ENCODE results near the gene IGF1.

The IGF1 gene

GRCh38 chr12:102514696-102515095 lies 34.3 kb upstream of the IGF1 start:
- TF ChIP-seq CTCF (IDR thresholded peaks at IDR 0.05; ENCODE audit: low read depth, low read length, poor library complexity, severe bottlenecking) (no peak), EZH2phosphoT487 (IDR thresholded peaks at IDR 0.05; ENCODE audit: borderline replicate concordance, low read length) (no peak)
- Histone ChIP-seq H3K4me2 (ENCODE audit: low read length) (no peak overlapping the region), H3K4me3 (ENCODE audit: low read length) (no peak overlapping the region), H3K9me2 (replicated peaks; ENCODE audit: control insufficient read depth, low read length) (no peaks in the 10 kb centered on the region; the same call in 1 of the 2 replicates), H3F3A (ENCODE audit: control insufficient read depth, insufficient read depth) (no peaks in the 10 kb centered on the region), H3K79me2 (ENCODE audit: control insufficient read depth, low read length) (no peaks in the 10 kb centered on the region), H3K4me1 (ENCODE audit: control insufficient read depth, low read length) (no peaks in the 10 kb centered on the region), H3K27ac (ENCODE audit: low read depth, low read length) (no peak overlapping the region), H3K27me3 (ENCODE audit: control insufficient read depth, low read length) (no peaks in the 10 kb centered on the region), H4K20me1 (ENCODE audit: control insufficient read depth, insufficient read depth, low read depth, low read length) (no peaks in the 10 kb centered on the region), H3K9me3 (ENCODE audit: control insufficient read depth, insufficient read depth, low read length) (no peaks in the 10 kb centered on the region), H3K36me3 (ENCODE audit: control insufficient read depth, low read length) (no peaks in the 10 kb centered on the region)

GRCh38 chr12:102513739-102514138 lies 33.4 kb upstream of the IGF1 start:
- no peaks in the 10 kb centered on the region for H3F3A ChIP-seq (ENCODE audit: control insufficient read depth, insufficient read depth)
- no peaks in the 10 kb centered on the region for H3K9me3 ChIP-seq (ENCODE audit: control insufficient read depth, insufficient read depth, low read length)

GRCh38 chr12:102513272-102513671 lies 32.9 kb upstream of the IGF1 start:
- H3K79me2 ChIP-seq (ENCODE audit: control insufficient read depth, low read length) = no peaks in the 10 kb centered on the region
- H3F3A ChIP-seq (ENCODE audit: control insufficient read depth, insufficient read depth) = no peaks in the 10 kb centered on the region
- TF ChIP-seq CTCF (IDR thresholded peaks at IDR 0.05; ENCODE audit: low read depth, low read length, poor library complexity, severe bottlenecking) = no peak
- TF ChIP-seq EZH2phosphoT487 (IDR thresholded peaks at IDR 0.05; ENCODE audit: borderline replicate concordance, low read length) = no peak
- H3K9me2 ChIP-seq (replicated peaks; ENCODE audit: control insufficient read depth, low read length) = no peaks in the 10 kb centered on the region; the same call in 1 of the 2 replicates
- no peaks in the 10 kb centered on the region for H3K36me3 ChIP-seq (ENCODE audit: control insufficient read depth, low read length)
- H4K20me1 ChIP-seq (ENCODE audit: control insufficient read depth, insufficient read depth, low read depth, low read length) = no peaks in the 10 kb centered on the region
- no peaks in the 10 kb centered on the region for H3K9me3 ChIP-seq (ENCODE audit: control insufficient read depth, insufficient read depth, low read length)
- H3K27me3 ChIP-seq (ENCODE audit: control insufficient read depth, low read length) = no peaks in the 10 kb centered on the region
- no peak overlapping the region for H3K4me3 ChIP-seq (ENCODE audit: low read length)
- no peak overlapping the region for H3K4me2 ChIP-seq (ENCODE audit: low read length)
- no peak overlapping the region for H3K27ac ChIP-seq (ENCODE audit: low read depth, low read length)
- no peaks in the 10 kb centered on the region for H3K4me1 ChIP-seq (ENCODE audit: control insufficient read depth, low read length)

More at GRCh38 chr12:102513739-102514138, 33.4 kb upstream of the IGF1 start:
- H3K4me1 ChIP-seq (ENCODE audit: control insufficient read depth, low read length) = no peaks in the 10 kb centered on the region
- no peaks in the 10 kb centered on the region for H4K20me1 ChIP-seq (ENCODE audit: control insufficient read depth, insufficient read depth, low read depth, low read length)
- H3K79me2 ChIP-seq (ENCODE audit: control insufficient read depth, low read length) = no peaks in the 10 kb centered on the region
- H3K4me2 ChIP-seq (ENCODE audit: low read length) = no peak overlapping the region
- TF ChIP-seq EZH2phosphoT487 (IDR thresholded peaks at IDR 0.05; ENCODE audit: borderline replicate concordance, low read length) = no peak
- no peak for TF ChIP-seq CTCF (IDR thresholded peaks at IDR 0.05; ENCODE audit: low read depth, low read length, poor library complexity, severe bottlenecking)
- no peaks in the 10 kb centered on the region; the same call in 1 of the 2 replicates for H3K9me2 ChIP-seq (replicated peaks; ENCODE audit: control insufficient read depth, low read length)
- no peaks in the 10 kb centered on the region for H3K27me3 ChIP-seq (ENCODE audit: control insufficient read depth, low read length)
- H3K27ac ChIP-seq (ENCODE audit: low read depth, low read length) = no peak overlapping the region
- H3K36me3 ChIP-seq (ENCODE audit: control insufficient read depth, low read length) = no peaks in the 10 kb centered on the region
- no peak overlapping the region for H3K4me3 ChIP-seq (ENCODE audit: low read length)

Measured in DOHH2 (cell line).